A549 (cell line): ENCODE data around the gene ZIC2.

ENCODE experiments used
- BHLHE40 ChIP-seq: IDR thresholded peaks from 2 replicates; pipeline ENCODE4 v1.6.1; 2012; ENCODE audit warnings: low read depth, low read length, inconsistent platforms
- CHD4 ChIP-seq: fragments of 200-600 bp; sonication (generic); IDR thresholded peaks from 2 replicates; pipeline ENCODE4 v1.6.1; 2016; ENCODE audit warnings: antibody characterized with exemption, mild to moderate bottlenecking, borderline replicate concordance
- EP300 ChIP-seq, 2 experiments: fragments of >200 bp; sonication (Bioruptor Twin); formaldehyde crosslinking; IDR thresholded peaks; 2 replicates in 1 of 2; 3 replicates in 1 of 2; pipeline ENCODE4 v1.6.1; 2016 to 2017
- HOXA7 ChIP-seq: fragments of 250-450 bp; sonication (Bioruptor Pico); IDR thresholded peaks from 2 replicates; pipeline ENCODE4 v1.5.0; 2020; ENCODE audit warnings: mild to moderate bottlenecking, moderate library complexity
- JUNB ChIP-seq: fragments of >200 bp; sonication (Bioruptor Twin); formaldehyde crosslinking; IDR thresholded peaks from 2 replicates; pipeline ENCODE4 v1.6.1; 2016
- NR3C1 ChIP-seq: fragments of >200 bp; sonication (Bioruptor Twin); formaldehyde crosslinking; IDR thresholded peaks from 3 replicates; pipeline ENCODE4 v1.6.1; 2017
- POLR2A ChIP-seq: IDR thresholded peaks from 2 replicates; pipeline ENCODE4 v1.6.1; 2012; ENCODE audit warnings: mild to moderate bottlenecking, low read length
- SMC3 ChIP-seq: fragments of >200 bp; sonication (Bioruptor Twin); formaldehyde crosslinking; IDR thresholded peaks from 3 replicates; pipeline ENCODE4 v1.6.1; 2018; ENCODE audit warnings: inconsistent platforms
- TF ChIP-seq, protein P1 (sequence below): fragments of >200 bp; sonication (Bioruptor Twin); formaldehyde crosslinking; IDR thresholded peaks from 3 replicates; pipeline ENCODE4 v1.5.1; 2016
- TF ChIP-seq, protein P2 (sequence below): fragments of 150-350 bp; IDR thresholded peaks from 2 replicates; pipeline ENCODE4 v1.6.1; 2014; ENCODE audit warnings: low read depth, mild to moderate bottlenecking, low read length

DNA sequence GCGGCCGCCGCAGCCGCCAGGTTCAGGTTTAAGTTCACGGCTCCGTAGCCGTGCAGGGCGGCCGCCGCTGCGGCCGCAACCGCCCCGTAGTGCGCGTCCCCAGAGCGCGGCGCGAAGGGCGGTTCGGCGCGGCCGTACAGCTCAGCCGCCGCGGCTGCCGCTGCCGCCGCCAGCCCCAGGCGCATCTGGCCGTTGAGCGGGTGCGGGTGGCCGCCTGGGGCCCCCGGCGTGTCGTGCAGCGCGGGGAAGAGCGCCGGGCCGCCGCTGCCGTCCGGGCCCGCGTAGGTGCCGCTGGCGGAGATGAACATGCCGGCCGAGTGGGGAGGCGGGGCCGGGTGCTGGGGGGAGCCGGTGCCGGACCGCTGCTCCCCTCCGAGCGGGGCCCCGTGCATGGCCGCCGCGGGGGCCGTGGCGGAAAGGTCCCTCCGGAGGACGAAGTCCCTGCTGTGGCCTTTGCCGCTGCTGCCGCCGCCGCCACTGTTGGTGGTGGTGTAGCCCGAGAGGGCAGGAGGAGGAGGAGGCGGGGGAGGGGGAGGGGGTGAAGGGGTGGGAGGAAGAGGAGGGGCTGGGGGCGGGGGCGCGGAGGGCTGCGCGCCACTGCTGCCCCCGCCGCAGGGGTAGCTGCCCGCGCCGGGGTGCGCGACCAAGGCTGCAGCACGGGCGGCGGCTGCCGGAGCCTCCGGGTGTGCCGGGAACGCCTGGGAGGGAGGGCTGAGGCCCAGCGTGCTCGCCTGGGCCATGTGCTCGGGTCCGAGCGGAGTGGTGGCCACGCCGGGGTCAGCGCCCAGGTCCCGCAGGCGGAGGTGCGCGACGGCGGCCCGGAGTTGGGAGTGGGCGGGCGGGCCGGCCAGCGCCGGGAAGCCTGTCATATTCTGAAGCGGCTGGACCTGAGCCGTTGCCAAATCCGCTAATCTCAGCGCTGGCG is 10.7 kb upstream of the ZIC2 start:
- TF ChIP-seq EP300 (IDR thresholded peaks at IDR 0.05) = no peak
- TF ChIP-seq NR3C1 = no peak
- TF ChIP-seq, protein P1, sequence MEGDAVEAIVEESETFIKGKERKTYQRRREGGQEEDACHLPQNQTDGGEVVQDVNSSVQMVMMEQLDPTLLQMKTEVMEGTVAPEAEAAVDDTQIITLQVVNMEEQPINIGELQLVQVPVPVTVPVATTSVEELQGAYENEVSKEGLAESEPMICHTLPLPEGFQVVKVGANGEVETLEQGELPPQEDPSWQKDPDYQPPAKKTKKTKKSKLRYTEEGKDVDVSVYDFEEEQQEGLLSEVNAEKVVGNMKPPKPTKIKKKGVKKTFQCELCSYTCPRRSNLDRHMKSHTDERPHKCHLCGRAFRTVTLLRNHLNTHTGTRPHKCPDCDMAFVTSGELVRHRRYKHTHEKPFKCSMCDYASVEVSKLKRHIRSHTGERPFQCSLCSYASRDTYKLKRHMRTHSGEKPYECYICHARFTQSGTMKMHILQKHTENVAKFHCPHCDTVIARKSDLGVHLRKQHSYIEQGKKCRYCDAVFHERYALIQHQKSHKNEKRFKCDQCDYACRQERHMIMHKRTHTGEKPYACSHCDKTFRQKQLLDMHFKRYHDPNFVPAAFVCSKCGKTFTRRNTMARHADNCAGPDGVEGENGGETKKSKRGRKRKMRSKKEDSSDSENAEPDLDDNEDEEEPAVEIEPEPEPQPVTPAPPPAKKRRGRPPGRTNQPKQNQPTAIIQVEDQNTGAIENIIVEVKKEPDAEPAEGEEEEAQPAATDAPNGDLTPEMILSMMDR = no peak
- TF ChIP-seq HOXA7 = no peak
- TF ChIP-seq POLR2A = peak; percentile 61
- 0 out of 3 replicates have a peak, but pooled peaks have one; percentile 6 for TF ChIP-seq SMC3
- TF ChIP-seq JUNB = no peak
- TF ChIP-seq CHD4 = no peak
- TF ChIP-seq BHLHE40 = no peak
- TF ChIP-seq, protein P2, sequence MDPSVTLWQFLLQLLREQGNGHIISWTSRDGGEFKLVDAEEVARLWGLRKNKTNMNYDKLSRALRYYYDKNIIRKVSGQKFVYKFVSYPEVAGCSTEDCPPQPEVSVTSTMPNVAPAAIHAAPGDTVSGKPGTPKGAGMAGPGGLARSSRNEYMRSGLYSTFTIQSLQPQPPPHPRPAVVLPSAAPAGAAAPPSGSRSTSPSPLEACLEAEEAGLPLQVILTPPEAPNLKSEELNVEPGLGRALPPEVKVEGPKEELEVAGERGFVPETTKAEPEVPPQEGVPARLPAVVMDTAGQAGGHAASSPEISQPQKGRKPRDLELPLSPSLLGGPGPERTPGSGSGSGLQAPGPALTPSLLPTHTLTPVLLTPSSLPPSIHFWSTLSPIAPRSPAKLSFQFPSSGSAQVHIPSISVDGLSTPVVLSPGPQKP = no peak
